SK-N-SH (cell line): Measurements from ENCODE around the gene UCP3. TPM values are rescaled to one million over a fixed set of nuclear protein-coding genes. Genes with fewer than 3 reads are reported as not detected.

ENCODE experiments used
- CTCF ChIA-PET: fragments of 300-600, 350-600 bp; formaldehyde crosslinking; extraction: SDS; loops from one replicate; lab custom pipeline; 2021; lab: Yijun Ruan, JAX
- POLR2A ChIA-PET: fragments of 350-600 bp; sonication (Branson Sonifier 250); formaldehyde crosslinking; extraction: SDS; loops from one replicate; lab custom pipeline; 2020; ENCODE audit warnings: antibody characterized with exemption, inconsistent platforms; lab: Yijun Ruan, JAX
- DNase-seq: peaks from one replicate; pipeline ENCODE4 v3.0.0; 2012
- H2AFZ ChIP-seq: fragments of 200-600 bp; sonication (generic); 2 replicates; pipeline ENCODE4 v1.8.1; 2016; ENCODE audit warnings: antibody characterized with exemption, mild to moderate bottlenecking, low read depth
- H3F3A ChIP-seq: fragments of 200-600 bp; sonication (generic); replicated peaks from 2 replicates; pipeline ENCODE3; 2016; ENCODE audit warnings: antibody characterized with exemption, mild to moderate bottlenecking; ENCODE audit not compliant: insufficient read depth
- H3K27ac ChIP-seq, 2 experiments: fragments of 200-500 bp in 1 of 2; fragments of 200-600 bp in 1 of 2; sonication (Bioruptor generic) in 1 of 2; sonication (generic), shearing (Covaris generic) in 1 of 2; 2 replicates each; pipeline versions ENCODE4 v1.5.1 to v1.6.1; 2014 to 2016; ENCODE audit warnings: low read depth in 2 of 2, inconsistent platforms in 1 of 2, low read length in 1 of 2, mild to moderate bottlenecking in 1 of 2, mixed read lengths in 1 of 2
- H3K27me3 ChIP-seq: fragments of 200-600 bp; sonication (generic), shearing (Covaris generic); 2 replicates; pipeline ENCODE4 v1.6.1; 2016; ENCODE audit warnings: mixed run types; ENCODE audit not compliant: insufficient read depth
- H3K36me3 ChIP-seq, 2 experiments: fragments of 200-500 bp in 1 of 2; fragments of 200-600 bp in 1 of 2; sonication (Bioruptor generic) in 1 of 2; sonication (generic) in 1 of 2; replicated peaks in 1 of 2; 2 replicates each; pipeline versions ENCODE3 to v1.5.1; 2014 to 2016; ENCODE audit warnings: low read length in 1 of 2, mild to moderate bottlenecking in 1 of 2; ENCODE audit not compliant: insufficient read depth in 2 of 2, control insufficient read depth in 1 of 2
- H3K4me1 ChIP-seq, 2 experiments: fragments of 200-500 bp in 1 of 2; fragments of 200-600 bp in 1 of 2; sonication (Bioruptor generic) in 1 of 2; sonication (generic), shearing (Covaris generic) in 1 of 2; 2 replicates each; pipeline versions ENCODE4 v1.5.1 to v1.6.1; 2014 to 2016; ENCODE audit warnings: low read depth in 1 of 2, low read length in 1 of 2, mixed run types in 1 of 2; ENCODE audit not compliant: insufficient read depth in 2 of 2, control insufficient read depth in 1 of 2
- H3K4me2 ChIP-seq: fragments of 200-600 bp; sonication (generic), shearing (Covaris generic); 2 replicates; pipeline ENCODE4 v1.6.1; 2017; ENCODE audit warnings: mixed run types
- H3K4me3 ChIP-seq, 2 experiments: fragments of 200-500 bp in 1 of 2; fragments of 200-600 bp in 1 of 2; sonication (Bioruptor generic) in 1 of 2; sonication (generic), shearing (Covaris generic) in 1 of 2; 2 replicates each; pipeline versions ENCODE4 v1.5.1 to v1.8.1; 2014 to 2016; ENCODE audit warnings: low read depth in 2 of 2, inconsistent platforms in 1 of 2, low read length in 1 of 2, mild to moderate bottlenecking in 1 of 2, mixed read lengths in 1 of 2, moderate library complexity in 1 of 2
- H3K79me2 ChIP-seq: fragments of 200-600 bp; sonication (generic); 2 replicates; pipeline ENCODE4 v1.8.1; 2017; ENCODE audit warnings: mild to moderate bottlenecking; ENCODE audit not compliant: insufficient read depth
- H3K9ac ChIP-seq: fragments of 200-600 bp; sonication (generic); 2 replicates; pipeline ENCODE4 v1.6.1; 2017; ENCODE audit warnings: mixed run types
- H3K9me2 ChIP-seq: fragments of 200-600 bp; sonication (generic); 2 replicates; pipeline ENCODE4 v1.6.1; 2017; ENCODE audit warnings: mixed run types
- H3K9me3 ChIP-seq: fragments of 200-600 bp; sonication (generic); 2 replicates; pipeline ENCODE4 v1.6.1; 2017; ENCODE audit warnings: mixed run types, mild to moderate bottlenecking, moderate library complexity
- H4K20me1 ChIP-seq: fragments of 200-600 bp; sonication (generic); 2 replicates; pipeline ENCODE4 v1.6.1; 2017; ENCODE audit warnings: mild to moderate bottlenecking, mixed run types; ENCODE audit not compliant: insufficient read depth
- CHD2 ChIP-seq: fragments of 150-350 bp; IDR thresholded peaks from 2 replicates; pipeline ENCODE4 v1.6.1; 2018; ENCODE audit warnings: low read length; ENCODE audit not compliant: partially characterized antibody
- ELF1 ChIP-seq: IDR thresholded peaks from 2 replicates; pipeline ENCODE4 v1.4.0; 2012
- EP300 ChIP-seq, 2 experiments: IDR thresholded peaks; 2 replicates each; pipeline versions ENCODE4 v1.4.0 to v1.6.1; 2012; ENCODE audit warnings: borderline replicate concordance in 1 of 2, low read depth in 1 of 2, low read length in 1 of 2
- FOXM1 ChIP-seq: IDR thresholded peaks from 2 replicates; pipeline ENCODE4 v1.4.0; 2012; ENCODE audit warnings: low read depth, mild to moderate bottlenecking
- JUND ChIP-seq: IDR thresholded peaks from 2 replicates; pipeline ENCODE4 v1.4.0; 2012
- RFX5 ChIP-seq: IDR thresholded peaks from 2 replicates; pipeline ENCODE4 v1.6.1; 2012; ENCODE audit warnings: mild to moderate bottlenecking, improper control_type of control experiment, low read length
- SIN3A ChIP-seq: IDR thresholded peaks from 2 replicates; pipeline ENCODE4 v1.6.1; 2012; ENCODE audit warnings: low read depth, mild to moderate bottlenecking, low read length, moderate library complexity, borderline replicate concordance
- TAF1 ChIP-seq: IDR thresholded peaks from 2 replicates; pipeline ENCODE4 v1.6.1; 2012; ENCODE audit warnings: low read depth, mild to moderate bottlenecking, low read length, moderate library complexity, borderline replicate concordance
- TCF12 ChIP-seq: IDR thresholded peaks from 2 replicates; pipeline ENCODE4 v1.4.0; 2012
- YY1 ChIP-seq: IDR thresholded peaks from 2 replicates; pipeline ENCODE4 v1.4.0; 2012; ENCODE audit warnings: low read depth, mild to moderate bottlenecking
- WGBS: methylation state at CpG from one replicate; pipeline ENCODE4 v1.1.6; 2017; ENCODE audit warnings: low lambda C conversion rate; 5-methylcytosine and 5-hydroxymethylcytosine counted together
- polyA plus RNA-seq, 3 experiments: library from polyadenylated mRNA; depleted of rRNA; stranded (reverse); fragments of >200 nt; gene quantifications; 2 replicates each; pipeline ENCODE4 v1.2.3, GENCODE V29; 2012
- TF ChIP-seq, protein P1 (sequence below): IDR thresholded peaks from 2 replicates; pipeline ENCODE4 v1.4.0; 2012; ENCODE audit warnings: low read depth, borderline replicate concordance
- TF ChIP-seq, protein P2 (sequence below): IDR thresholded peaks from 2 replicates; pipeline ENCODE4 v1.6.1; 2012; ENCODE audit warnings: mild to moderate bottlenecking, low read depth, low read length, moderate library complexity
- TF ChIP-seq, protein P3 (sequence below): IDR thresholded peaks from 2 replicates; pipeline ENCODE4; 2012
- TF ChIP-seq, protein P4 (sequence below): IDR thresholded peaks from 2 replicates; pipeline ENCODE4 v1.4.0; 2012; ENCODE audit warnings: low read depth
- TF ChIP-seq, protein P5 (sequence below): fragments of 150-350 bp; IDR thresholded peaks from 2 replicates; pipeline ENCODE4 v1.6.1; 2016; ENCODE audit warnings: mild to moderate bottlenecking, low read depth, low read length
- TF ChIP-seq, protein P6 (sequence below): IDR thresholded peaks from 2 replicates; pipeline ENCODE4 v1.4.0; 2012; ENCODE audit warnings: low read depth, borderline replicate concordance

Gene UCP3
- polyA plus RNA-seq, 1 of the 3 experiments (the other 2 are of a cell fraction) = 1.2 TPM

DNA sequence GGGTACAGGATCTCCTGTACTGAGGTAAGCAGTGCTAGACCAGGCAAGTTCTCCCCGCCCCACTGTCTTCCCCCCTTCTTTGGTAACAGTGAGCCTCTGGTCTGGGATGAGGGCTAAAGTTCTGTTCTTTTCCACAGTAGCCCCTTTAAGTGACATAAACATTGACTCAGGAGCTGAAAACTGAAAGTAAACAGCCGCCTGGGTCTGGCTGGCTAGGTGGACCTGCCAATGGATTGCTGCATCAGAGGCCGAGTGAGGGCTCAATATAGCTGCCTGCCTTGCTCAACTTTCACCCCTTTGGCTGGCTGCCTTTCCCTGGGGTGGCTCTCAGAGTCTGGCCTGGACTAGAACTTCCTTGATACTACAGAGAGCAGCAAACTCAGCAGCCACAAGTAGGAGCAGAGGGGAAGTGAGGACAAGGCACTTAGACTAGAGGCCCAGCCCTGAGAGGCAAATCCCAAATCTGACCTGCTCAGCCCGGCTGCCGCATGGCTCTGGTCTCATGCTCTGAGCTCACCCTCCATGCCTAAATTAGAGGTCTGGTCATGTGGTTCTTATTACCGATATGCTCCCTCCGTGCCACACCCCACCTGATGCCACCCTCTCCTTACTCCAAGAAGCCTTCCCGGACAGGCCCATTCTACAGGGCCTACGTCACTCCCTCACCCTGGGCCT, 9.6 kb upstream of the UCP3 start:
- Histone ChIP-seq H3K9ac (no peak overlapping the region), H2AFZ (no peak overlapping the region), H3K4me2 (no peak overlapping the region), H3K27me3 (no peaks in the 10 kb centered on the region), H3K27ac (no peak overlapping the region; a peak in 1 of 4 replicates), H3K79me2 (no peaks in the 10 kb centered on the region)
- CTCF ChIA-PET = interaction anchor here (1.3 kb wide), 1 partner anchor 37 kb away, joined by 3 read pairs; no protein-coding TSS in a partner anchor
- WGBS = 80% methylated on average over 9 of the region's 9 CpGs
- TF ChIP-seq FOXM1 = no peak
- TF ChIP-seq, protein P1, sequence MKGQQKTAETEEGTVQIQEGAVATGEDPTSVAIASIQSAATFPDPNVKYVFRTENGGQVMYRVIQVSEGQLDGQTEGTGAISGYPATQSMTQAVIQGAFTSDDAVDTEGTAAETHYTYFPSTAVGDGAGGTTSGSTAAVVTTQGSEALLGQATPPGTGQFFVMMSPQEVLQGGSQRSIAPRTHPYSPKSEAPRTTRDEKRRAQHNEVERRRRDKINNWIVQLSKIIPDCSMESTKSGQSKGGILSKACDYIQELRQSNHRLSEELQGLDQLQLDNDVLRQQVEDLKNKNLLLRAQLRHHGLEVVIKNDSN = no peak
- no peak for TF ChIP-seq EP300 (IDR thresholded peaks at IDR 0.05; ENCODE audit: borderline replicate concordance in 1 of 2, low read depth in 1 of 2, low read length in 1 of 2)
- TF ChIP-seq TCF12 = no peak
- TF ChIP-seq, all 33 proteins: peak for 0
- no peaks in the 10 kb centered on the region for H3K9me3 ChIP-seq
- peaks cover 10 to 47% of the 10 kb centered on the region in 2 experiments for H3K36me3 ChIP-seq
- no peak for DNase-seq
- no peaks in the 10 kb centered on the region for H3K9me2 ChIP-seq
- H3F3A ChIP-seq = no peaks in the 10 kb centered on the region
- no peaks in the 10 kb centered on the region for H3K4me1 ChIP-seq
- POLR2A ChIA-PET = interaction anchor here (1.1 kb wide), 1 partner anchor 36 kb away, joined by 3 read pairs; the partner anchor contains the start of gene UCP2
- no peak overlapping the region for H3K4me3 ChIP-seq
- H4K20me1 ChIP-seq = no peaks in the 10 kb centered on the region

DNA sequence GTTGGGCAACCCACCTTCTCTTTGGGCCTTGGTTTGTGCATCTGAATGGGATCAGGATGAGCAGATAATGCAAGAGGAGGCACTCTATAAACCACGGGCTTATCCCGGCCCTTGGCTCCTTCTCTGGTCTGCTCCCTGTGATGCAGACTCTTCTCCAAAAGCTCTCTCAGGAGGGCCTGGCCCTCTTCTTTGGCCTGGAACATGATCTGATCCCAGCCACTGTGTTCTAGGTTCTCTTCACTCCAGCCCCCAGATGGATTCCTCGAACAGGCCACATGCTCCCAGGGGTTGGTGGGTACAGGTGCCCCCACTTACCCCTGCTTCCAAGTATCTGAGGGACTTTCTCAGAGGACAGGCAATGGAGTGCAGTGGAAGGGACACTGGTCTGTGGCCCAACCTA, 8.7 kb upstream of the UCP3 start:
- H3K9me2 ChIP-seq = no peaks in the 10 kb centered on the region
- H3K9me3 ChIP-seq = no peaks in the 10 kb centered on the region
- 94% methylated on average over 2 of the region's 3 CpGs for WGBS
- H3K4me2 ChIP-seq = no peak overlapping the region
- DNase-seq = no peak
- ChIA-PET CTCF (no interaction called here), POLR2A (no interaction called here)
- H3F3A ChIP-seq = no peaks in the 10 kb centered on the region
- H3K9ac ChIP-seq = no peak overlapping the region
- H3K4me3 ChIP-seq = no peak overlapping the region
- H3K79me2 ChIP-seq = no peaks in the 10 kb centered on the region
- H3K4me1 ChIP-seq = no peaks in the 10 kb centered on the region
- no peaks in the 10 kb centered on the region for H4K20me1 ChIP-seq
- no peaks in the 10 kb centered on the region for H3K27me3 ChIP-seq
- TF ChIP-seq SIN3A (no peak), TCF12 (no peak), JUND (no peak), FOXM1 (no peak), ELF1 (no peak), TAF1 (no peak), RFX5 (no peak), YY1 (no peak), CHD2 (no peak)
- TF ChIP-seq, protein P2, sequence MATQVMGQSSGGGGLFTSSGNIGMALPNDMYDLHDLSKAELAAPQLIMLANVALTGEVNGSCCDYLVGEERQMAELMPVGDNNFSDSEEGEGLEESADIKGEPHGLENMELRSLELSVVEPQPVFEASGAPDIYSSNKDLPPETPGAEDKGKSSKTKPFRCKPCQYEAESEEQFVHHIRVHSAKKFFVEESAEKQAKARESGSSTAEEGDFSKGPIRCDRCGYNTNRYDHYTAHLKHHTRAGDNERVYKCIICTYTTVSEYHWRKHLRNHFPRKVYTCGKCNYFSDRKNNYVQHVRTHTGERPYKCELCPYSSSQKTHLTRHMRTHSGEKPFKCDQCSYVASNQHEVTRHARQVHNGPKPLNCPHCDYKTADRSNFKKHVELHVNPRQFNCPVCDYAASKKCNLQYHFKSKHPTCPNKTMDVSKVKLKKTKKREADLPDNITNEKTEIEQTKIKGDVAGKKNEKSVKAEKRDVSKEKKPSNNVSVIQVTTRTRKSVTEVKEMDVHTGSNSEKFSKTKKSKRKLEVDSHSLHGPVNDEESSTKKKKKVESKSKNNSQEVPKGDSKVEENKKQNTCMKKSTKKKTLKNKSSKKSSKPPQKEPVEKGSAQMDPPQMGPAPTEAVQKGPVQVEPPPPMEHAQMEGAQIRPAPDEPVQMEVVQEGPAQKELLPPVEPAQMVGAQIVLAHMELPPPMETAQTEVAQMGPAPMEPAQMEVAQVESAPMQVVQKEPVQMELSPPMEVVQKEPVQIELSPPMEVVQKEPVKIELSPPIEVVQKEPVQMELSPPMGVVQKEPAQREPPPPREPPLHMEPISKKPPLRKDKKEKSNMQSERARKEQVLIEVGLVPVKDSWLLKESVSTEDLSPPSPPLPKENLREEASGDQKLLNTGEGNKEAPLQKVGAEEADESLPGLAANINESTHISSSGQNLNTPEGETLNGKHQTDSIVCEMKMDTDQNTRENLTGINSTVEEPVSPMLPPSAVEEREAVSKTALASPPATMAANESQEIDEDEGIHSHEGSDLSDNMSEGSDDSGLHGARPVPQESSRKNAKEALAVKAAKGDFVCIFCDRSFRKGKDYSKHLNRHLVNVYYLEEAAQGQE = no peak
- TF ChIP-seq, protein P3, sequence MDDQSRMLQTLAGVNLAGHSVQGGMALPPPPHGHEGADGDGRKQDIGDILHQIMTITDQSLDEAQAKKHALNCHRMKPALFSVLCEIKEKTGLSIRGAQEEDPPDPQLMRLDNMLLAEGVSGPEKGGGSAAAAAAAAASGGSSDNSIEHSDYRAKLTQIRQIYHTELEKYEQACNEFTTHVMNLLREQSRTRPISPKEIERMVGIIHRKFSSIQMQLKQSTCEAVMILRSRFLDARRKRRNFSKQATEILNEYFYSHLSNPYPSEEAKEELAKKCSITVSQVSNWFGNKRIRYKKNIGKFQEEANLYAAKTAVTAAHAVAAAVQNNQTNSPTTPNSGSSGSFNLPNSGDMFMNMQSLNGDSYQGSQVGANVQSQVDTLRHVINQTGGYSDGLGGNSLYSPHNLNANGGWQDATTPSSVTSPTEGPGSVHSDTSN = no peak
- TF ChIP-seq, protein P1 = no peak
- TF ChIP-seq, protein P4, sequence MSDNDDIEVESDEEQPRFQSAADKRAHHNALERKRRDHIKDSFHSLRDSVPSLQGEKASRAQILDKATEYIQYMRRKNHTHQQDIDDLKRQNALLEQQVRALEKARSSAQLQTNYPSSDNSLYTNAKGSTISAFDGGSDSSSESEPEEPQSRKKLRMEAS = no peak
- TF ChIP-seq, protein P5, sequence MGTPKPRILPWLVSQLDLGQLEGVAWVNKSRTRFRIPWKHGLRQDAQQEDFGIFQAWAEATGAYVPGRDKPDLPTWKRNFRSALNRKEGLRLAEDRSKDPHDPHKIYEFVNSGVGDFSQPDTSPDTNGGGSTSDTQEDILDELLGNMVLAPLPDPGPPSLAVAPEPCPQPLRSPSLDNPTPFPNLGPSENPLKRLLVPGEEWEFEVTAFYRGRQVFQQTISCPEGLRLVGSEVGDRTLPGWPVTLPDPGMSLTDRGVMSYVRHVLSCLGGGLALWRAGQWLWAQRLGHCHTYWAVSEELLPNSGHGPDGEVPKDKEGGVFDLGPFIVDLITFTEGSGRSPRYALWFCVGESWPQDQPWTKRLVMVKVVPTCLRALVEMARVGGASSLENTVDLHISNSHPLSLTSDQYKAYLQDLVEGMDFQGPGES = no peak
- TF ChIP-seq, protein P6, sequence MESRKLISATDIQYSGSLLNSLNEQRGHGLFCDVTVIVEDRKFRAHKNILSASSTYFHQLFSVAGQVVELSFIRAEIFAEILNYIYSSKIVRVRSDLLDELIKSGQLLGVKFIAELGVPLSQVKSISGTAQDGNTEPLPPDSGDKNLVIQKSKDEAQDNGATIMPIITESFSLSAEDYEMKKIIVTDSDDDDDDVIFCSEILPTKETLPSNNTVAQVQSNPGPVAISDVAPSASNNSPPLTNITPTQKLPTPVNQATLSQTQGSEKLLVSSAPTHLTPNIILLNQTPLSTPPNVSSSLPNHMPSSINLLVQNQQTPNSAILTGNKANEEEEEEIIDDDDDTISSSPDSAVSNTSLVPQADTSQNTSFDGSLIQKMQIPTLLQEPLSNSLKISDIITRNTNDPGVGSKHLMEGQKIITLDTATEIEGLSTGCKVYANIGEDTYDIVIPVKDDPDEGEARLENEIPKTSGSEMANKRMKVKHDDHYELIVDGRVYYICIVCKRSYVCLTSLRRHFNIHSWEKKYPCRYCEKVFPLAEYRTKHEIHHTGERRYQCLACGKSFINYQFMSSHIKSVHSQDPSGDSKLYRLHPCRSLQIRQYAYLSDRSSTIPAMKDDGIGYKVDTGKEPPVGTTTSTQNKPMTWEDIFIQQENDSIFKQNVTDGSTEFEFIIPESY = no peak
- H2AFZ ChIP-seq = no peak overlapping the region
- peaks cover 10 to 49% of the 10 kb centered on the region in 2 experiments for H3K36me3 ChIP-seq
- no peak overlapping the region for H3K27ac ChIP-seq
